Measurements from ENCODE around the gene TNK2.
A peak's percentile ranks its signal among the peaks of the same experiment; 100 is the strongest.
"Not testable (repeated sequence)": the region's sequence is repeated elsewhere in the genome, so short reads cannot be mapped to it uniquely, and the experiment has no call there.

The TNK2 gene

DNA sequence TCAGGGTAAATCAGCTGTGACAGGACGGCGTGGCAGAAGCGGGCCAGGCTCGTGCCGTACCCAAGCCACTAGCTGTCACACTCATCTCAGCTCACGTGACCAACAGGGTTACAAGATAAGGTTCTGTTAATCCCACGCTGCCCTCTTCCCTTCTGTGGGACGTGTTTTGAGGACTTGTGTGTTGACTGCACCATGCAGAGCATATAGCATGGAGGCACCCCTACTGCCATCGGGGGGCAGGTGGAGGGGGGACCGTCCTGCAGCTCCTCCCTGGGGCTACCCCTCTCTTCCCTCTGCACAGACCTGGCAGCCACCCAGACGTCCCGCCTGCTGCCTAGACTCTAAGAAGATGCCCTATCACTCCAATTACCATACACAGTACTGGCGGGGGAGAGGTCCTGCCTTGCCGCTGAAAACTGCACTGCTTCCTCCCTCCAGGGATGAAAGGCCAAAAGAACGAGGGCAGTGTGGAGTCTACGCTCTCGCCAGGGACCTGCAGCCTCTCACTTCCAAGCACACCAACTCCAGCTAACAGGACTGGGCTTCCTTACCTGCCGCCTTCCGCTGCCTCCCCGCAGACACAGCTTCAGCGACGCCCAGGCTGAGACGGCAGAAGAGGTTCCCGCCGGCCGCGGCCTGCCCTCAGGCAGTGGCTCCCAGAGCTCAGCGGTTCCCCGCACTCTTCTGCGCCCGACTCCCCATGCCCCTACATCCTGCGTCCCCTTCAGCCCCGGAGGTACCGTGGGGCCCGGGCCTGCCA is at the start of gene TNK2:
Gene TNK2, minus strand, starts transcription at position 618 of the 760 bp plus-strand sequence. CDS start 19,963 bp downstream, outside the sequence.
- DNase-seq (ENCODE audit: low read depth, low spot score): no peak

DNA sequence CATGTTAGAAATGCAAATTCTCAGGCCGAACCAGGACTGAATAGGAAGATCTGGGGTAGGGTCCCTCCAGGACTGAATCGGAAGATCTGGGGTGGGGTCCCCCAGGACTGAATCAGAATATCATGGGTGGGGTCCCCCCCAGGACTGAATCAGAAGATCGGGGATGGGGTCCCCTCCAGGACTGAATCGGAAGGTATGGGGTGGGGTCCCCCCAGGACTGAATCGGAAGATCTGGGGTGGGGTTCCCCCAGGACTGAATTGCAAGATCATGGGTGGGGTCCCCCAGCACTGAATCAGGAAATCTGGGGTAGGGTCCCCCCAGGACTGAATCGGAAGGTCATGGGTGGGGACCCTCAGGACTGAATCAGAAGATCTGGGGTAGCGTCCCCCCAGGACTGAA is 48.2 kb upstream of the TNK2 start:
- DNase-seq (ENCODE audit: low read depth, low spot score): no peak

DNA sequence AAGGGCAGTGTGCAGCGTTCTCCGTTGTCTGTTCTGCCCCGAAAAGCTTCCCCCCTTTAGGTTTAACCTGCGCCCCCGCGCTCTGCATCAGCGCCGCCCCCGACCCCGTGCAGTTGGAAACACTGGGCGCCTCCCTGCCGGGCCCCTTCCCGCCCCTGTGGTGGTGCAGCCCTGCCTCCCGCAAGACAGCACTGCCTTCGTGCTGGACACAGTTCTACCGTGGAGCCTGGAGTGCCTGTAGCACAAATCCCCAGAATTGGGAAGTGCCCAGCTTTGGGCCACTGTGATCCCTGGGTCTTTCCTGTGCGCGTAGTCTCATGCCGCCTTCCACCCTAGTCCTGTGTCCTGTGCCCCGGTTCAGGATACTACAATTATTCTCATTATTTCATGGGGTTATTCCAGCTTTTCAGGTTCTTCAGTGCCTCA is 47.1 kb upstream of the TNK2 start:
- peak; percentile 9 for DNase-seq (ENCODE audit: low read depth, low spot score)

DNA sequence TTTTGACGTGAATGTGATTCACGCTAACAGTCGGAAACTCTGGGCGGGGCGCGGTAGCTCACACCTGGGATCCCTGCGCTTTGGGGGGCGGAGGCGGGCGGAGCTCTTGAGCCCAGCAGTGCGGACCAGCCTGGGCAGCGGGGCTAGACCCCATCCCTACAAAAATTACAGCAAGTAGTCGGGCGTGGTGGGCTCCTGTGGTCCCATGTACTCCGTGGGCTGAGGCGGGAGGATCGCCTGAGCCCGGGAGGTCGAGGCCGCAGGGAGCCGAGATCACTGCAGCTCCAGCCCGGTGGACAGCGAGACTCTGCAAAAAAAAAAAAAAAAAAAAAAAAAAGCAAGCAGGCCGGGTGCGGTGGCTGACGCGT is 46.4 kb upstream of the TNK2 start:
- not testable (repeated sequence) for DNase-seq (ENCODE audit: low read depth, low spot score)

DNA sequence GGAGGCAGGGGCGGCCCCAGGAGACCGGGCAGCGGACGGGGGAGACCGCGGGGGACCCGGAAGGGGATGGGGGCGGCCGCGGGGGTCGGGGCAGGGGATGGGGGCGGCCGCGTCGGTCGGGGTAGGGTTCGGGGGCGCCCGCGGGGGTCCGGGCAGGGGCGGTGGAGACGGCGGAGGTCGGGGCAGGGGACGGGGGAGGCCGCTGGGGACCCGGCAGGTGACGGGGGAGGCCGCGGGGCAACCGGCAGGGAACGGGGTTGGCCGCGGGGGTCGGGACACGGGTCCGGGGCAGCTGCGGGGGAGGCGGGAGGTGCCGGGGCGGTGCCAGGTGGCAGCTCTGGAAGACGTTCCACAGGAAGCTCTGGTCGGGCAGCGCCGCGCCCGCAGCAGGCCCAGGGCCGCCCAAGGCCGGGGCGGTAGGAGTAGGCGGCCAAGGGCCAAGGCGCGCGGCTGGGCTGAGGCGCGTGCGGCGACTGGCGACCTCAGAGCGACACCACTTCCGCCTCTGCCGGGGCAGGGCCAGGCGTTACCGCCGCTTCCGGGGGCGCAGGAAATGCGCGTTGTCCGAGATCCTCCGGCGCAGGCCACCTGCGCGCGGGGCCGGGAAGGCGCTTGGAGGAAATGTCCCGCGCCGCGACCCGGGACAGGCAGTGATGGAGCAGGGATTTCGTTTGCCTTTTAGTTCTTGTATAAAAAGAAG is 45.9 kb upstream of the TNK2 start:
- peak; percentile 51 for DNase-seq (ENCODE audit: low read depth, low spot score)

DNA sequence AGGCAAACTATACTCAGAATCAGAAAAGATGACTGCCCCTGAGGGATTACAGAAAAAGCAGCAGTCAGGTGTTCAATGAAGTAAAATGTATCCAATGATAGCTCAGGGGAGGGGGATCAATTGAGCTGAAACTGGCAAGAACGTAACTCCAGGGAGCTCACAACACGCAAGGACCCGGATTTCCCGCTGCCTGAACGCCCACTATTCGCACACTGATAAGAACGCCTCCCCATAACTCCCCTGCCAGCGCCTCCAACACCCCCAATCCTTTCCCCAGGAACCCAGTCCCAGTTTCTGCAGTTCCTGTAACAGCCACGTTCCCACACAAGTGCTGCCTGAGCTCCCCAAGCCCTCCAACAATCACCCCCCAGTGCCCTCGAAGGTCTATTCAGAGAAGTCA is 44.2 kb upstream of the TNK2 start:
- DNase-seq (ENCODE audit: low read depth, low spot score): not testable (repeated sequence)

DNA sequence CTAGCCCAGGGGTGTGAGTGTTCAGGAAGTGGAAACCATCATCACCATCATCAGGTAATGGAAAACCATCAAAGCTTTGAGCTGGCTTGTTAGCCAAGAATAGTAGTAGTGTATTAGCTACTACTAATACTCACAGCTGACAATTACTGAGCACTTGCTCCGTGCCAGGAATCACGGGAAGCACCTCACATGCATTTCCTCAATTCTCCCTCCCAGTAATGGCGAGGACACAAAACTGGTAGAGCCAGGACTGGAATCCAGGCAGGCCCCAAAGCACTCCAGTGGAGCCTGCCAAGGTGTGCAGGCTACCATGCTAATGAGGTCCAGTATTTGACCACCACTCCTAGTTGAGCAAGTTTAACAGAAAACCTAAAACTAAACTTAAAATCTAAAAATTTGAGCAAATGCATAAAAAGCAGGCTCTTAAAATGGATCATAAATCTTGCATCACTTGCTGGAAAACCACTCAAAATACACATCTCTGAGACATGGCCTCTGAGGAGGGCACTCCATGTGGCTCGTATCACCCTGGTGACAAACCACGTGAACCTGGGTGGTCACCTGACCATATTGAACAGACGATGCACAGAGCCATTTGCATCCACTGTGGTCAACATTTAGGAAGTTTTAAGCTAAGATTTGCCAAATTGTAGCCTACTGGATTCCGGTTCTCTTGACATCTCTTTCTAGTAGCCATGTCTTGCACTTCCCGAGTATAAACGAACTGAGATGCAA is 43.3 kb upstream of the TNK2 start:
- not testable (repeated sequence) for DNase-seq (ENCODE audit: low read depth, low spot score)

DNA sequence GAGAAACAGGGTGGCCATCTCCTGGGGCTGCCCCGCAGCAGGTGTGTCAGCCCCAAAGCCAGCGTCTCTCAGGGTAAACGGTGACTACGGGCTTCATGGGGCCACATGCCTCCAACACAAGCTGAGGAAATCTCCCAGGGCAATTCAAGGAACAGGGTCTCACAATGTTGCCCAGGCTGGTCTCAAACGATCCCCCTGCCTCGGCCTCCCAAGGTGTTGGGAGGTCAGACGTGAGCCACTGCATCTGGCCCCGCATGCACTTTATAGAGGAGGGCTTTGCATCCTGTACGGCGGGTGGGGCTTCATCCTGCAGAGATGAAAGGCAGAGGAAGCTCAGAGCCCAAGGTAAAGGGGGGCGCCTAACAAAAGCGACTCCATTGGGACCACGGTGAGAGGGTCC is 42.4 kb upstream of the TNK2 start:
- DNase-seq (ENCODE audit: low read depth, low spot score): not testable (repeated sequence)

DNA sequence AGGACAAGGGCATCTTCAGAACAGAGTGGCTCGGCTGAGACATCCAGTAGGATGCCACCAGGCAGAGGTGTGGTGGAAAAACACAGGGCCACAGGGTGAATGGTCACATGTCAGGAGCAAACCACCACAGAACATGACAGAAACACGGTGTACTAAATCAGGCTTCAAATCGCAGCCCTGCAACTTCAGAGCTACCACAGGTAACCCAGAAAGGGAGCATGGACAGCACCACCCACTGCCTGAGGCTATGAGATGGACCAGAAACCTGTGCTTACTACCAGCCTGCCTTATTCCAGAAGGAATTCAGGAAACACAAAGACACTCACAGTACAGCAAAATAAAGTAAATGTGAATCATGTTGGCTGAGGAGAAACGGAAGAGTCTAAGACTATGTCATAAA is 41.8 kb upstream of the TNK2 start:
- not testable (repeated sequence) for DNase-seq (ENCODE audit: low read depth, low spot score)

DNA sequence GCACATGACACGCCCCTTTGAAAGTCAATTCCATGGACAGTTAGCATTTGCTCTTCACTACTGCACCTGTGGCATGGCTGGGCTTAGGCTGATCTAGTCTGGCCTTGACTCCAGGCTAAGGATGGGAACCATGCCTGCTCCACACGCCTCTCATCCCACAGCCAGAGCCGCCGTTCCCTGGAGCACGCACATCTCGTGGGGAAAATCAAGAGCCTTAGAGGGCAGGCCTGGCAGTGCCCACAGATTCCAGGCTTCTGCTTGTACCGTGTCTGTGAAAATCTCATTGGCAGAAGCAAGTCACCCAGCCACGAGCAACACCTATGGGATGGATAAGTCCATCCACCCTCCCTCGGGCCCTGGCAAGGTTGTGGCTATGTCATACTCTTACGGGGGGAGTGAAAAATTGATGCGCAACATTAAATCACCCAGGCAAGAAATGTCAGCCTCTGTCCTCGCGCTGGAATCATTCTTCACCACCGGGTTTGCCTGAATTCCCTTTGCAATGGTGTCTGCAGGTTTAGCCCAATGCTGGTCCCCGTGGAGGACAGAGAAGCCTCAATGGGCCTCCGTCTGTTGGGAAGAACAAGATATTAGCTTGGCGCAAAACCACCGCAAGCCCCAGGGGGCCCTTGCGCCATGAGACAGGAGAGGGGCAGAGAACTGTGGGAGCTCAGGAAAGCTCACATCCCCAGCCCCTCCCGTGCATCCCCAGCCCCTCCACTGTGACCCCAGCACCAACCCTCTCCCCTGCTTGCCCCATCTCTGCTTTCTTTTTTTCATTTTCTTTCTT is 38.8 kb upstream of the TNK2 start:
- DNase-seq (ENCODE audit: low read depth, low spot score): not testable (repeated sequence)

DNA sequence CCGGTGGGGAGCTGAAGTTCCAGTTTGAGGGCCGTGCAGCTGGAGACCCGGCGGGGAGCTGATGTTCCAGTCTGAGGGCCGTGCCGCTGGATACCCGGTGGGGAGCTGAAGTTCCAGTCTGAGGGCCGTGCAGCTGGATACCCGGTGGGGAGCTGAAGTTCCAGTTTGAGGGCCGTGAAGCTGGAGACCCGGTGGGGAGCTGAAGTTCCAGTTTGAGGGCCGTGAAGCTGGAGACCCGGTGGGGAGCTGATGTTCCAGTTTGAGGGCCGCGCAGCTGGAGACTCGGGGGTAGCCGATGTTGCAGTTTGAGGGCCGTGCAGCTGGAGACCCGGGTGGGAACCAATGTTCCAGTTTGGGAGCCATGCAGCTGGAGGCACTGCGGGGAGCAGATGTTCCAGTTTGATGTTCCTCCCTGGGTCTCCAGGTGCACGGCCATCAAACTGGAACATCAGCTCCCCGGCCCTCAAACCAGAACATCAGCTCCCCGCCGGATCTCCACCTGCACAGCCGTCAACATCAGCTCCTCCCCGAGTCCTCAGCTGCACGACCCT is 33.0 kb upstream of the TNK2 start:
- not testable (repeated sequence) for DNase-seq (ENCODE audit: low read depth, low spot score)

DNA sequence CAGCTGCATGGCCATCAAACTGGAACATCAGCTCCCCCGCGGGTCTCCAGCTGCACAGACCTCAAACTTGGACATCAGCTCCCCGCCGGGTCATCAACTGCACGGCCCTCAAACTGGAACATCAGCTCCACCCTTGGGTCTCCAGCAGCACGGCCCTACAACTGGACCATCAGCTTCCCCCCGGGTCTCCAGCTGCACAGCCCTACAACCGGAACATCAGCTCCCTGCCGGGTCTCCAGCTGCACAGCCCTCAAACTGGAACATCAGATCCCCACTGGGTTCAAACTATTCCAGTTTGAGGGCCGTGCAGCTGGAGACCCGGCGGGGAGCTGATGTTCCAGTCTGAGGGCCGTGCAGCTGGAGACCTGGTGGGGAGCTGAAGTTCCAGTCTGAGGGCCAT is 32.5 kb upstream of the TNK2 start:
- not testable (repeated sequence) for DNase-seq (ENCODE audit: low read depth, low spot score)

DNA sequence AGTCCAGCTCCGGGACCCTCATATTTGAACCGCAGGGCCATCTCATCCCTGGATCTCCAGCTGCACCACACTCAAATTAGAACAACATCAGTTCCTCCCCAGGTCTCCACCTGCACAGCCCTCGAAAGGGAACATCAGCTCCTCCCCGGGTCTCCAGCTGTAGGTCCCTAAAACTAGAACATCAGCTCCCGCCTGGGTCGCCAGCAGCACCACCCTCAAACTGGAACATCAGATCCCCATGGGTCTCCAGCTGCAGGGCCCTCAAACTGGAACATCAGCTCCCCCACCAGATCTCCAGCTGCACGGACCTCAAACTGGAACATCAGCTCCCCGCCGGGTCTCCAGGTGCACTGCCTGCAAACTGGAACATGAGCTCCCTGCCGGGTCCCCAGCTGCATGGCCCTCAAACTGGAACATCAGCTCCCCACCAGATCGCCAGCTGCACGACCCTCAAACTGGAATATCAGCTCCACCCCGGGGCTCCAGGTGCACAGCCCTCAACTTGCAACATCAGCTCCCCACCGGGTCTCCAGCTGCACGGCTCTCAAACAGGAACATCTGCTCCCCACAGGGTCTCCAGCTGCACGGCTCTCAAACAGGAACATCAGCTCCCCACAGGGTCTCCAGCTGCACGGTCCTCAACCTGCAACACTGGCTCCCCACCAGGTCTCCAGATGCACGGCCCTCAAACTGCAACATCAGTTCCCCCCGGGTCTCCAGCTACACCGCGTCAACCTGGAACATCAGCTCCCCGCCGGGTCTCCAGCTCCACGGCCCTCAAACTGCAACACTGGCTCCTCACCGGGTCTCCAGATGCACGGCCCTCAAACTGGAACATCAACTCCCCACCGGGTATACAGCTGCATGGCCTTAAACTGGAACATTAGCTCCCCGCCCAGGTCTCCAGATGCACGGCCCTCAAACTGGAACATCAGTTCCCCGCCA is 31.4 kb upstream of the TNK2 start:
- DNase-seq (ENCODE audit: low read depth, low spot score): not testable (repeated sequence)

DNA sequence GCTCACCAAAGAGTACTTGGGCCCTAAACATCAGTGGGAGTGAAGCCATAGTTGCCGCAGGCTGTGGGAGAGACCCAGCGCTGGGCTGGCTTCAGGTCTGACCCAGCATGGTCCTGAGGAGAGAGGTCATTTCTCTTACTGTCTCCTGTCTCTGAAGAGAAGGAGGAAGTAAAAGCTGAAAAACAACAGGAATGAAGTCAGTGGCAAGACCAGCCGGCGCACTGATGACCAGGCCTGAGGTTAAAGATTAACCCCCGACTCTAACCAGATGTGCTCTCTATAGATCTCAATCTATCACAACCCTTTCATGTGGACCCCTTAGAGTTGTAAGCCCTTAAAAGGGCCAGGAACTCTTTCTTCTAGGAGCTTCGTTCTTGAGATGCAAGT is 24.7 kb upstream of the TNK2 start:
- not testable (repeated sequence) for DNase-seq (ENCODE audit: low read depth, low spot score)

DNA sequence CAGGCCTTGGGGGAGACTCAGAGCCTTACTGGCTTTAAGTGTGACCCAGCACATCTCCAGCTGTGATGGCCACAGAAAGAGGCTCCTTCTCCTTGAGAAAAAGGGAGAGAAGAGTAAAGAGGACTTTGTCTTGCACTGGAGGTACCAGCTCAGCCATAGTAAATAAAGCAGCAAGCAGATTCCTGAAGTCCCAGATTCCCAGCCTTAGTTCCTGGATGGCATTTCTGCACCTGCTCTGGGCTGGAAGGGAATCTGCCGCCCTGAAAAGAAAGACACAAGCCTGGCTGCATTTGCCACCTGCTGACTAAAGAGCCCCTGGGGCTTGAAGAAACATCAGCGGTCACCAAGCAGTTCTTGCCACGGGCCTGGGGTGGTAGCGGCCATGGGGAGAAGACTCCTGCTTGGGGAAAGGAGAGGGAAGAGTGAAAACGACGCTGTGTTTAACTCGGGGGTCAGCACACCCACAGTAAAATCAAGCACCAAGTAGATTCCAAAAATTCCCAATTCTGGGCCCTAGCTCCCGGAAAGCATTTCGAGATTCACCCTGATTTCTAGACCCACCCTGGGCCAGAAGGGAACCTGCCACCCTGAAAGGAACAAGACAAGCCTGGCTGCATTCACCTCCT is 24.2 kb upstream of the TNK2 start:
- no peak for DNase-seq (ENCODE audit: low read depth, low spot score)

DNA sequence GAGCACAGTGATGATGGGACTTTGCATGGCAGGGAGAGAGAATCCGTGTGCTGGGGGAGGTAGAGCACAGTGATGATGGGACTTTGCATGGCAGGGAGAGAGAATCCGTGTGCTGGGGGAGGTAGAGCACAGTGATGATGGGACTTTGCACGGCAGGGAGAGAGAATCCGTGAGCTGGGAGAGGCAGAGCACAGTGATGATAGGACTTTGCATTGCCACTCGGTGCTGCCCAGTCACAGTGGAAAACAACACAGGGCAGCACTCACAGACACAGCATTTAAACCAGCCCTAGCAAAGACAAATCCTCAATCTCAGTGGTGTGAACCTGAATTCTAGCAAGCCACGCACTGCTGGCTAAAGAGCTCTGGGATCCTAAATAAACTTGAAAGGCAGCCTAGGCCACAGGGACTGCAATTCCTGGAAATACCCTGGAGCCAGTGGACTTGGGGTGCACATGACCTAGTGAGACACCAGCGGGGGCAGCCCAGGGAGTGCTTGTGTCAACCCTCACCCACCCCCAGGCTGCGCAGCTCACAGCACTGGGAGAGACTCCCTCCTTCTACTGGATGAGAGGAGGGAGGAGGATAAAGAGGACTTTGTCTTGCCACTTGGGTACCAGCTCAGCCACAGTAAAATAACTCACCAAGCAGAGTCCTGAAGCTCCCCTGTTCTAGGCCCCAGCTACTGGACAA is 23.4 kb upstream of the TNK2 start:
- no peak for DNase-seq (ENCODE audit: low read depth, low spot score)

DNA sequence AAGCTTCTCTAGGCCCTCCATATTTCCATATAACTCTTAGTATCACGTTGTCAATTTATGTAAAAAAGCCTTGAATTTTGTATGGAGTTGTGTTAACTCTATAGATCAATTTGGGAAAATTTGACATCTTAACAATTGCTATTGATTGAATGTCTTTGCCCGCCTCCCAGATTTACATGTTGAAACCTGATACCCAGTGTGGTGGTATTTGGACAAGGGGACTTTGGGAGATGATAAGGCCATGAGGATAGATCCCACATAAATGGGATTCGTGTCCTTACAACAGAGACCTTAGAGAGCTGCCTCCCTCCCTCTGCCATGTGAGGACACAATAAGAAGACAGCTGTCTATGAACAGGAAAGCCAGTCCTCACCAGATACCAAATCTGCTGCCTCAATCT is 21.1 kb upstream of the TNK2 start:
- no peak for DNase-seq (ENCODE audit: low read depth, low spot score)

DNA sequence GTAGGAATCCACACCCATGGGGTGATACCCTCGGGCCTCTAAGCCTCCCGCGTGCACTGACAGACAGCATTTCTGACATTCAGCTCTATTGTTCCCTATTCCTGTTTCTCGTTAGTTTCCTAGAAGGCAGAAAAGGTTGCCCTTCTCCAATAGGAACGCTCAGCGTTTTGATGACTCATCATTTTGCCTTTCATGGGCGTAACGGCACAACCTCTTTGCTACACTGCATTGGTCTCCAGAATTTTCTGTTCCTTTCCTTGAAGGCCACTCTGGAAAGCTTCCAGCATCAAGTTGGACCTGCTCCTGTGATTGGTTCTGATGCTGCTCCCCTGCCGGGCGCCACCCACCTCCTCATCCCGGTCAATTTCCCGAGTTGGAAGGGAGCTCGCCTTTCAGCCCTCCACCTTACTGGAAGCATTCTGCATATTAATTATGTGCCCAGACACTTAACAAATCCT is 13.0 kb upstream of the TNK2 start:
- no peak for DNase-seq (ENCODE audit: low read depth, low spot score)

DNA sequence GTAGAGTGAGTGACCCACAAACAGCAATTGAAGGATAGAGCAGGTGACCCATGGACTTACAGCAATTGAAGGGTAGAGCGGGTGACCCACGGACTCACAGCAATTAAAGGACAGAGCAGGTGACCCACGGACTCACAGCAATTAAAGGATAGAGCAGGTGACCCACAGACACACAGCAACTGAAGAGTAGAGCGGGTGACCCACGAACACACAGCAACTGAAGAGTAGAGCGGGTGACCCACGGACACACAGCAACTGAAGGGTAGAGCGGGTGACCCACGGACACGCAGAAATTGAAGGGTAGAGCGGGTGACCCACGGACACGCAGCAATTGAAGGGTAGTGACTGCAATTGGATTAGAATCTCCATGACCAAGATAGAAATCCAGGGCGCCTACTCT is 9.8 kb upstream of the TNK2 start:
- no peak for DNase-seq (ENCODE audit: low read depth, low spot score)
